ENCODE data around the gene MROH2A.

Gene MROH2A

DNA sequence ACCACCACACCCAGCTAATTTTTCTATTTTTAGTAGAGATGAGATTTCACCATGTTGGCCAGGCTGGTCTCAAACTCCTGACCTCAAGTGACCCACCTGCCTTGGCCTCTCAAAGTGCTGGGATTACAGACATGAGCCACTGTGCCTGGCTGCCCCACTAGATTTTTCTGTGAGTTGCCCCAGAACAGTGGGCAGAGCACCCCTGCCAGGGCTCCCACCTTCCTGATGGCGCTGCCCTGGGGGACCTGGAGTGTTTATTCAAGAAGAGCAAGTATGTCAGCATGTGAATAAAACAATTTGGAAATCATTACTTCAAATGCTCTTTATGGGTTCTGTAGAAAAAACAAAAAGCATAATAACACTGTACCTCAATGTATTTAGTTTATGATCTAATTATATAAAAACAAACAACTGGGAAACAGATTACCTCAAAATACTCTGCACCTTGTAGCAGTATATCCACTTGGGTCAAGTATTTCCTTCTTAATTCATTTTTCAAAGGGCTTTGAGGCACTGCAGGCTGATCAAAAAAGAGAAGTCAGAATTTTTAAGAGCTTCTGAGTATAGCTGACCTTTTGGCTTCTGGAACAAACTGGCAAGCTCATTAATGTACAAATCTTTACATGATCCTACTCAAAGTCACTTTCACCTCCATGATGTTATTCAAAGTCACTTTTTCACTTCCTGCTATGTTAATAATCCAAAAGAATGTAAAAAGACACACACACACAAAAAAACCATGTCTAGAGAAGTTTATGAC lies 67.4 kb downstream of the MROH2A start:
- H3K4me3 ChIP-seq (ENCODE audit: low read length), result no peak overlapping the region
- no peak for DNase-seq (ENCODE audit: low read depth)
- TF ChIP-seq, protein P1, sequence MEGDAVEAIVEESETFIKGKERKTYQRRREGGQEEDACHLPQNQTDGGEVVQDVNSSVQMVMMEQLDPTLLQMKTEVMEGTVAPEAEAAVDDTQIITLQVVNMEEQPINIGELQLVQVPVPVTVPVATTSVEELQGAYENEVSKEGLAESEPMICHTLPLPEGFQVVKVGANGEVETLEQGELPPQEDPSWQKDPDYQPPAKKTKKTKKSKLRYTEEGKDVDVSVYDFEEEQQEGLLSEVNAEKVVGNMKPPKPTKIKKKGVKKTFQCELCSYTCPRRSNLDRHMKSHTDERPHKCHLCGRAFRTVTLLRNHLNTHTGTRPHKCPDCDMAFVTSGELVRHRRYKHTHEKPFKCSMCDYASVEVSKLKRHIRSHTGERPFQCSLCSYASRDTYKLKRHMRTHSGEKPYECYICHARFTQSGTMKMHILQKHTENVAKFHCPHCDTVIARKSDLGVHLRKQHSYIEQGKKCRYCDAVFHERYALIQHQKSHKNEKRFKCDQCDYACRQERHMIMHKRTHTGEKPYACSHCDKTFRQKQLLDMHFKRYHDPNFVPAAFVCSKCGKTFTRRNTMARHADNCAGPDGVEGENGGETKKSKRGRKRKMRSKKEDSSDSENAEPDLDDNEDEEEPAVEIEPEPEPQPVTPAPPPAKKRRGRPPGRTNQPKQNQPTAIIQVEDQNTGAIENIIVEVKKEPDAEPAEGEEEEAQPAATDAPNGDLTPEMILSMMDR (conservative IDR thresholded peaks at IDR 0.05; ENCODE audit: low read length), result no peak

DNA sequence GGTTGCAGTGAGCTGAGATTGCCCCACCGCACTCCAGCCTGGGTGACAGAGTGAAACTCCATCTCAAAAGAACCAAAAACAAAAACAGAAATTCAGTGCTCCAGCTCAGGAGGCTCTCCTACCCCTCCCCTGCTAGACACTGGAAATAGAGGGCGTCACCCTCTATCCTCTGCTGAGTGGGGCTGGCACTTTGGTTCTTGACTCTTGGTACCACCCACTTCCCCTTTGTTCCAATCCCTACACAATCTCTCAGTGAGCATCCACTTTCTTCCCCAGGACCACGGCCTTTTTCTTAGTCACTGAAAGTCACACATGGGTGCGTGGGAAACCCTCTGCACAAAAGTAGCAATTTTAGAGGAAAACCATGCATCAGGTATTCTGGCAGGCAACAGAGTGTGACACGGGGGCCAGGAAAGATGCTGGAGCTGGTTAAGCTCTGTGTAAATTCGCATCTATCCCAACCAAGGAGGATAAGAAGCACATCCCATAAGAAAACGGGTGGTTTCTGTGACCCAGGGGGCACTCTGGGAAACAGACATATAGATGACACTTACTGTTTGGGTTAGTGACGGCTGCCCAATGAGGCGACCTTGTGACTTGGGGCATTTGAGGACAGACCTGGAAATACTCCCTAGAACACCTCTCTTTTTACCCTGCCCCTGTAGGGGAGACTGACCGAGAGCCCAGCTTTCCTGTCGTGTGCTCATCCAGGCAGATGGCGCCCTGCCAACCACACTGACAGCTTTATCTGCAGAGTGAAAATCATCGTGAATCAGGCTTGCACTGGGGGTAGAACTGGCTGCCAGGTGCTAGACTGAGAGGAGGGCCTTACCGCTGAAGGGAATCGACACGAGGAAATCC lies 68.5 kb downstream of the MROH2A start:
- H3K4me3 ChIP-seq (ENCODE audit: low read length), result no peak overlapping the region
- no peak for DNase-seq (ENCODE audit: low read depth)
- TF ChIP-seq, protein P1 (conservative IDR thresholded peaks at IDR 0.05; ENCODE audit: low read length), result no peak

DNA sequence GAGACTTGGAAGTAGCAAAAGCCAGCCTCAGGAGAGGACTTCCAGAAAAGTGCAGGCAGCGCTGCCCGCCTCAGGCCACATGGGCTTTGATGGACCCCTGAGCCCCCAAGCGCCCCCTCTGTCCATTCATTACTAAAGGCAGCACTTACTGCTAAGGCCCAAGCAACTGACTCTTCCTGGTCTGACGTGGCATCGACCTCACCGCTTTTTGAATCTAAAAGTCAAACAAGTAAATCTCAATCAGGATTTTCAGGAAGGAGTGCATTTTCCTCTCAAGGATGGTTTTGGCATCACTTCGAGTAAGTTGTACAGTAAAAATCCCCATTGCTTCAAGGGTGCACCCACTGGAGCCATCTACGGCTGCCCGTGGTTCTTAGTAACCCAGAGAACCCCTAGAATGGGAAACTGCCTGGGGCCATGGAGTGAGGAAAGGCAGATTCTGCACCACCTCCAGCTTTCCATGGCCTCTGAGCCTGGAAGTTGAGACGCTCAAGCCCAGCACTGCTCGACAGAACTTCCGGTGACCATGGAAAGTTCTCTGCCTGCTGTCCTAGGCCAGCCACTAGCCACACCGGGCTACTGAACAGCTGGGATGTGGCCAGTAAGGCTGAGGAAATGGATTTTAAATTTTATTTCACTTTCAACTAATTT lies 69.2 kb downstream of the MROH2A start:
- no peak overlapping the region for H3K4me3 ChIP-seq (ENCODE audit: low read length)
- no peak for DNase-seq (ENCODE audit: low read depth)
- TF ChIP-seq, protein P1 (conservative IDR thresholded peaks at IDR 0.05; ENCODE audit: low read length), result no peak

DNA sequence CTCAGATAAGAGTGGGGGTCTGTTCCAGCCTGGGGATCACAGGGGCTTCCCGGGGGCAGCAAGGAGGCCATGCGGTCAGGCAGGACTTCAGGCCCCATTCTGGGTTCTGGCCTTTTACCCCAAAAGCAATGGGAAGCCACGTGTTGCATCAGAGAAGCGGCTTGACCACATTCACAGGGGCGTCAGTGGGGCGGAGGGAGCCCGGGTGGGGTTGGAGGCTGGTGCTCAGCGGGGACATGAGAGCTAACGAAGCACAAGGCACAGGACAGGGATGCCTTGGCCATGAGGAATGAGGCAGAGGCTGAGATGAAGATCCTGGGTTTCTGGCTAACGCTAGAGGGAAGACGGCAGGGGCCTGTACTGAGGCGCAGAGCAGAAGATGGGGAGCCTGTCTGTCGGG lies 70.1 kb downstream of the MROH2A start:
- TF ChIP-seq, protein P1 (conservative IDR thresholded peaks at IDR 0.05; ENCODE audit: low read length), result no peak
- H3K4me3 ChIP-seq (ENCODE audit: low read length), result no peak overlapping the region
- DNase-seq (ENCODE audit: low read depth), result no peak

DNA sequence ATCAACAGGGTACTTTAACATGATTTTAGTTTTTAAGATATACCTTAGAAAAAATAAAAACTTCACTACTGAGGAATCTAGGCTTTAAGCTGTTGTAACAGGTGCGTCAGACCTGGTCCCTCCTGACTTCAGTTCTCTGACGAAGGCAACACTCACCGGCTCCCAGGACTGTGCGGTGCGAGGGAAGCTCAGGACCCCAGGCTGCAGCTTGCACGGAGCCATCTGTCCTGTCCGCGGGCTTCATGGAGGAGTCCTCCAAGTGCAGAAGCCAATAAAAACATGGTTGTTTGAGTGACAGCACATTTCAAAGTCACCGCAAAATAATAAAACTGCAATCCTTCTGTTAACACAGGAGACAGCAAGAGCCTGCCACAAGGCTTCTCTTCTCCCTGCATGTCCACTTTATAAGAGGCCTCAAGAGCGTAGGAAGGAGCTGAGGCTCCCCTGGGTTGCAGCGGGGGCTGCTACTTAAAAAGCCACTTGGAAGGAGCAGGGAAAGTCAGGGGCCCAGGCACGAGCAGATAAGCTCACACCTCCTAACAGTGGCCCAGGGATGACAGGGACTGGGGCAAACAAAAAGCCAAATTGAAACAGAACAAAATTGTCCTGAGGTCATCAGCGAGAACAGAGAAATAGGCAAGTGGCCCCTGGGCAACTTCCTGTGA lies 71.6 kb downstream of the MROH2A start:
- DNase-seq (ENCODE audit: low read depth), result no peak
- TF ChIP-seq, protein P1 (conservative IDR thresholded peaks at IDR 0.05; ENCODE audit: low read length), result no peak
- no peak overlapping the region for H3K4me3 ChIP-seq (ENCODE audit: low read length)

DNA sequence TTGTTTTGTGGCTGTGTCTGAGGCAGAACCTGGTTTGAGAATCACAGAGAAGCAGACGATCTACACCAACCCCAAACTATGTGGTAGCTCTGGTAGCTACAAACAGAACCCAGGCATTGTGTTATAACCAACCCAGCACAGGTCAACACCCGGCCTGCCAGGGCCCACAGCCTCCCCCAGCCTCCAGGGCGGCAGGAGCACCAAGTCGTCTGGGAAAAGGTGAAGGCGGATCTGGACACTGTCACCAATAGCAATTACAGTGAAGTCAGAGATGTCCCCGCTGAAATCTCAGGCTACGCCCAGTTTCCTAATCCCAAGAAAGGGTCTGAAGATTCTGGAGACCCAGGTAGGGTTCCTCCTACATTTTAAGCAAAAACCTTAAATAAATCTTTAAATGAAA lies 72.6 kb downstream of the MROH2A start:
- no peak for DNase-seq (ENCODE audit: low read depth)
- H3K4me3 ChIP-seq (ENCODE audit: low read length), result no peak overlapping the region
- TF ChIP-seq, protein P1 (conservative IDR thresholded peaks at IDR 0.05; ENCODE audit: low read length), result no peak

Measured in AG10803 (cell line).